ENCODE measurements around the gene KCNH5.
A peak's percentile ranks its signal among the peaks of the same experiment; 100 is the strongest.
"Not testable (repeated sequence)": the region's sequence is repeated elsewhere in the genome, so short reads cannot be mapped to it uniquely, and the experiment has no call there.

KCNH5 gene

DNA sequence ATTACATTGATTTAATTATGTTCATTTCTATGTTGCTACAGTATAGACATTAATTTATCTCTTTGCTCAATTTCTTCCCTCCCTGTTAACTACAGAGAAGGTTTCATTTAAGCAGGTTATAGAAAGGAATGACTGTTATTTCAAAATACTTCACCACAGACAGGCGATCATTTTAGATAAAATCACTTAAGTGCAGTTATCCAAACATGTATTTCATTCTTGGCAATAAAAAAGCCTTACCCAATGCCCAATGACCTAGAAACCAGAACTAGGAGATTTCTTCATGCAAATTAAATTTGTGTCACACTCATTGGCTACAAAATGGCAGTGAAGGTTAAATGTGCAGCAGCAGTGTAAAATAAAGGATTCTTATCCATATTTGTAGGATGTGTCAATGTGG lies 266.4 kb downstream of the KCNH5 start:
- TF ChIP-seq, protein P1, sequence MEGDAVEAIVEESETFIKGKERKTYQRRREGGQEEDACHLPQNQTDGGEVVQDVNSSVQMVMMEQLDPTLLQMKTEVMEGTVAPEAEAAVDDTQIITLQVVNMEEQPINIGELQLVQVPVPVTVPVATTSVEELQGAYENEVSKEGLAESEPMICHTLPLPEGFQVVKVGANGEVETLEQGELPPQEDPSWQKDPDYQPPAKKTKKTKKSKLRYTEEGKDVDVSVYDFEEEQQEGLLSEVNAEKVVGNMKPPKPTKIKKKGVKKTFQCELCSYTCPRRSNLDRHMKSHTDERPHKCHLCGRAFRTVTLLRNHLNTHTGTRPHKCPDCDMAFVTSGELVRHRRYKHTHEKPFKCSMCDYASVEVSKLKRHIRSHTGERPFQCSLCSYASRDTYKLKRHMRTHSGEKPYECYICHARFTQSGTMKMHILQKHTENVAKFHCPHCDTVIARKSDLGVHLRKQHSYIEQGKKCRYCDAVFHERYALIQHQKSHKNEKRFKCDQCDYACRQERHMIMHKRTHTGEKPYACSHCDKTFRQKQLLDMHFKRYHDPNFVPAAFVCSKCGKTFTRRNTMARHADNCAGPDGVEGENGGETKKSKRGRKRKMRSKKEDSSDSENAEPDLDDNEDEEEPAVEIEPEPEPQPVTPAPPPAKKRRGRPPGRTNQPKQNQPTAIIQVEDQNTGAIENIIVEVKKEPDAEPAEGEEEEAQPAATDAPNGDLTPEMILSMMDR (conservative IDR thresholded peaks at IDR 0.05) = no peak
- H3K27ac ChIP-seq = no peak overlapping the region

DNA sequence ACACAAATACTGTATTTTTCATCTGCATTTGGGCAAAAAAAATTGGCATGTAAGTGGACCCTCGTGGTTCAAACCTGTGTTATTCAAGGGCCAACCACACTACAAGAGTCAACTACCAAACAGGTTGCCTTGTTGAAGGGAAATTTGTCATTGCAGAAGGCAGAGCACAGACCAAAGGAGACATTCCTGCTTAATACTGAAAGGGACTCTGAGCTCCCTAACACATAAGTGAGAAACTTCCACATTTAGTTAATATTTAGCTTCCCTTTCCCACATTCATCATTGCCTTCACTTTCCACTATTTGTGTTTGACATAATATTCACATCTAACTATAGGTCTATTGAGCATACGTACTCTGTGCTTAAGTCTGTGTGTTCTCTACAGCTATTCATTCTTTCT lies 266.9 kb downstream of the KCNH5 start:
- TF ChIP-seq, protein P1 (conservative IDR thresholded peaks at IDR 0.05) = no peak
- H3K27ac ChIP-seq = no peak overlapping the region

DNA sequence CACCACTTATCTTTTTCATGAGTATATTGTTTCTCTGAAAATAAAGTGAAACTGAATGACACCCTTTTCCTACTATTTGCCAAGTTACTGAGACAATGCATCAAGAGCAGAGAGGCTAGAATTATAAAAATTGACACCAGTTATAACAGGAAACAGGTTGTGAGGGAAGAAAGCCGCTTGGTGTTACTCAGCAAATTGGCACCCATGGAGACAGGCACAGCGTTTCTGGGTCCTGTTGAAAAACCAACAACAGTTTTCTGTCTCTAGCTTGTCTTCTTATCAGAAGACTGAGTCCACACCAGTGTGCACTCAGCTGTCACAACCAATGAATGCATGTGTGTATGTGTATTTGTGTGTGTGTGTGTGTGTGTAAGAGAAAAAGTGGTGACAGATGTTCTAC lies 267.7 kb downstream of the KCNH5 start:
- TF ChIP-seq, protein P1 (conservative IDR thresholded peaks at IDR 0.05) = no peak
- H3K27ac ChIP-seq = no peak overlapping the region

DNA sequence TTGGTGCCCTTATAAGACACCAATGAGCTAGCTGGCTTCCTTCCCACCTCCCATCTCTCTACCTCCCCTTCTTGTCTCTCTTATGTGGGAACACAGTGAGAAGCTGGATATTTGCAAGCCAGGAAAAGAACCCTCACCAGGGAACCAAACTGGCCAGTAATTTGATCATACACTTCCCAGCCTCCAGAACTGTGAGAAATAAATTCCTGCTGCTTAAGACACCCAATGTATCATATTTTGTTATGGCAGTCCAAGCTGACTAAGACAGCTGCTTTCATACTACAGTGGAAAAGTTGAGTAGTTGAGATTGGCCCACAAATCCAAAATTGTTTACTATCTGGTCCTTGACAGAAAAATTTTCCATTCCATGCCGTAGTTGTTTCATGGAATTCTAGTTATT lies 269.0 kb downstream of the KCNH5 start:
- TF ChIP-seq, protein P1 (conservative IDR thresholded peaks at IDR 0.05) = no peak
- no peak overlapping the region for H3K27ac ChIP-seq

DNA sequence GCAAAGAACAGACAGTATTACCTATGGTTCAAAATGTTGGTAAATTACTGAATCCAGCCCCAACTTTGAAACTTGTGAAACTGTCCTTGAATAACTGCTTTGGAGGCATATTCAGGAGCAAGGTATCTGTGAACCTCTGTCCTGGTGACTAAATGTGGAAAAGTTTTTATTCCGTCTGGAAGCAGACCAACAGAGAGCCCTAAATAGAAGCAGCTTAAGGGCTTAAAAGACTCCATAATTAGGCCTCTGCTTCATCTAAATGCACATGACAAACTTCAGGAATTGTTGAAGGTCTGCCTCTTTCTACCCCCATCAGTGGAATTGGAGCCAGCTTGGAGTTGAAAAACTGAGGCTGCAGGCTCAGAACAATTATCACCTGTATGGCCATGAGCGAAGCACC lies 276.5 kb downstream of the KCNH5 start:
- TF ChIP-seq, protein P1 (conservative IDR thresholded peaks at IDR 0.05) = no peak
- no peak overlapping the region for H3K27ac ChIP-seq

DNA sequence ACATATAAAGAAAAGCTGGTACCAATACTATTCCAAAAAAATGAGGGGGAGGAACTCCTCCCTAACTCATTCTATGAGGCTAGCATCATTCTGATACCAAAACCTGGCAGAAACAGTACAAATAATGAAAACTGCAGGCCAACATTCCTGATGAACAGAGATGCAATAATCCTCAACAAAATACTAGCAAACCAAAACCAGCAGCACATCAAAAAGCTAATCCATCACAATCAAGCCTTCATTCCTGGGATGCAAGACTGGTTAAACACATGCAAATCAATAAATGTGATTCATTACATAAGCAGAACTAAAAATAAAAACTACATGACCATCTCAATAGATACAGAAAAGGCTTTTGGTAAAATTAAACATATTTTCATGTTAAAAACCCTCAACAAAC lies 281.3 kb downstream of the KCNH5 start:
- no peak overlapping the region for H3K27ac ChIP-seq
- TF ChIP-seq, protein P1 (conservative IDR thresholded peaks at IDR 0.05) = no peak

DNA sequence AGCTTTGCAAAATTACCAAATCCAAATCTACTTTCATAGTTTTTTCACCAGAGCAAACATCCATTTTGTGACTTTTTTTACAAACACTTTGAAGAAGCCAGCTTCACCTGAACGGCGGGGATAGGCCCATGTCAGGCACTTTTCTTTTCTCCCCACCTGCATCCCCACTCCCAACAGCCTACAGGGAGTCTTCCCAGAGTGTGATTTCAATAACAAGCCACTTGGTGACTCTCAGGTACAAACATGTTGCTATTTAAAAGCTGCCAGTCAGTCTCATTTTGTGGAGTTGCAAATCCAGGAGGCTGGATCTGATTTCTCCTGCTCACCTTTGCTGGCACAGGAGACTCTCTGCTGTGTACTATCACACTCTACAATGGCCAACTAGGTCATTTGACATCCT lies 285.5 kb downstream of the KCNH5 start:
- H3K27ac ChIP-seq = no peak overlapping the region
- TF ChIP-seq, protein P1 (conservative IDR thresholded peaks at IDR 0.05) = peak; percentile 42

DNA sequence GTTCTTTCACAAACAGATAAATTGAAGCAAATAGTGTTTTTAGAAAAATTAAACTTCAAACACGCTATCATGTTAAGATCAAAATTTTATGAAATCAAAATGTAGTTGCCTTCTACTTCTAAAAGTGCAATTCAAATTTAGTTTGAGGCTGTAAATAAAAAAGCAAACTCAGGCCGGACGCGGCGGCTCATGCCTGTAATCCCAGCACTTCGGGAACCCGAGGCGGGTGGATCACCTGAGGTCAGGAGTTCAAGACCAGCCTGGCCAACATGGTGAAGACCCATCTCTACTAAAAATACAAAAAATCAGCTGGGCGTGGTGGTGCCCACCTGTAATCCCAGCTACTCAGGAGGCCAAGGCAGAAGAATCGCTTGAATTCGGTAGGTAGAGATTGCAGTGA lies 298.4 kb downstream of the KCNH5 start:
- H3K27ac ChIP-seq = not testable (repeated sequence)

Measured in VCaP (cell line).